Measurements from ENCODE around the gene RASSF8.

The RASSF8 gene

DNA sequence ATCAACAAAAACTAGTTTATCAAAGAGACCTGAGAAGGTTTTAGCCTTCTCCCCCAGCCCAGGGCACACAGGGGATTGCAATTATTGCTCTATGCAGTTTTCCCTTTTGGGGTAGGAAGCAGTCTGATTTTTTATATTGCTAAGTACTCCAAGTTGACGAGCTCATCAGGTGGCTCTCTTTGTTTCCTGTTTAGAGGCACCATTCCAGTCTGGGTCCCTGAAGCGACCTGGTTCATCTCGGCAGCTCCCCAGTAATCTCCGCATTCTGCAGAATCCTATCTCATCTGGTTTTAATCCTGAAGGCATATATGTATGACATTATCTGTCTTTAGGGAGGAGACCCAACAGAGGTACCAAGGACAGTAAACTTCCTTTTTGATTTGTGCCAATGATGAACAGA is 110.0 kb downstream of the RASSF8 start:
- H3K4me3 ChIP-seq (replicated peaks; ENCODE audit: low read depth, low read length) = no peak overlapping the region
- TF ChIP-seq, protein P1, sequence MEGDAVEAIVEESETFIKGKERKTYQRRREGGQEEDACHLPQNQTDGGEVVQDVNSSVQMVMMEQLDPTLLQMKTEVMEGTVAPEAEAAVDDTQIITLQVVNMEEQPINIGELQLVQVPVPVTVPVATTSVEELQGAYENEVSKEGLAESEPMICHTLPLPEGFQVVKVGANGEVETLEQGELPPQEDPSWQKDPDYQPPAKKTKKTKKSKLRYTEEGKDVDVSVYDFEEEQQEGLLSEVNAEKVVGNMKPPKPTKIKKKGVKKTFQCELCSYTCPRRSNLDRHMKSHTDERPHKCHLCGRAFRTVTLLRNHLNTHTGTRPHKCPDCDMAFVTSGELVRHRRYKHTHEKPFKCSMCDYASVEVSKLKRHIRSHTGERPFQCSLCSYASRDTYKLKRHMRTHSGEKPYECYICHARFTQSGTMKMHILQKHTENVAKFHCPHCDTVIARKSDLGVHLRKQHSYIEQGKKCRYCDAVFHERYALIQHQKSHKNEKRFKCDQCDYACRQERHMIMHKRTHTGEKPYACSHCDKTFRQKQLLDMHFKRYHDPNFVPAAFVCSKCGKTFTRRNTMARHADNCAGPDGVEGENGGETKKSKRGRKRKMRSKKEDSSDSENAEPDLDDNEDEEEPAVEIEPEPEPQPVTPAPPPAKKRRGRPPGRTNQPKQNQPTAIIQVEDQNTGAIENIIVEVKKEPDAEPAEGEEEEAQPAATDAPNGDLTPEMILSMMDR (IDR thresholded peaks at IDR 0.05; ENCODE audit: low read depth, low read length, missing control alignments) = no peak
- no peak for DNase-seq (ENCODE audit: extremely low read depth, low read depth)

DNA sequence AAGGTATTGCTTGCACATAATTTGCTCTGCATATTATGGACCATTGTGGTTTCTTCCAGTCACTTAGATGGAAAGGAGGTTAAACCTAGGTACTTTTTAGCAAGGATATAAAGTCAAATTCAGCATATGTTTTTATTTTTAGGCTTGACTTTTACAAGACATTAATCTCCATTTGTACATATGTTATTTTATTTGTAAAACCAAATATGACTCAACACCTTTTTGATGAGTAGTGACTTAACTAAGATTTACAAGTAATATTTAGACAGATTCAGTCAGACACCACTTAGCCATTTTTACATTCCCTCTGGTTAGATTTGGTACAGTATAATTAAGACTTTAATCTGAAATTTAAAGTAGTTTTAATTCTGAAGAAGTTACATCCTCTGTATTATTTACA is 111.3 kb downstream of the RASSF8 start:
- TF ChIP-seq, protein P1 (IDR thresholded peaks at IDR 0.05; ENCODE audit: low read depth, low read length, missing control alignments) = no peak
- H3K4me3 ChIP-seq (replicated peaks; ENCODE audit: low read depth, low read length) = no peak overlapping the region
- DNase-seq (ENCODE audit: extremely low read depth, low read depth) = no peak

DNA sequence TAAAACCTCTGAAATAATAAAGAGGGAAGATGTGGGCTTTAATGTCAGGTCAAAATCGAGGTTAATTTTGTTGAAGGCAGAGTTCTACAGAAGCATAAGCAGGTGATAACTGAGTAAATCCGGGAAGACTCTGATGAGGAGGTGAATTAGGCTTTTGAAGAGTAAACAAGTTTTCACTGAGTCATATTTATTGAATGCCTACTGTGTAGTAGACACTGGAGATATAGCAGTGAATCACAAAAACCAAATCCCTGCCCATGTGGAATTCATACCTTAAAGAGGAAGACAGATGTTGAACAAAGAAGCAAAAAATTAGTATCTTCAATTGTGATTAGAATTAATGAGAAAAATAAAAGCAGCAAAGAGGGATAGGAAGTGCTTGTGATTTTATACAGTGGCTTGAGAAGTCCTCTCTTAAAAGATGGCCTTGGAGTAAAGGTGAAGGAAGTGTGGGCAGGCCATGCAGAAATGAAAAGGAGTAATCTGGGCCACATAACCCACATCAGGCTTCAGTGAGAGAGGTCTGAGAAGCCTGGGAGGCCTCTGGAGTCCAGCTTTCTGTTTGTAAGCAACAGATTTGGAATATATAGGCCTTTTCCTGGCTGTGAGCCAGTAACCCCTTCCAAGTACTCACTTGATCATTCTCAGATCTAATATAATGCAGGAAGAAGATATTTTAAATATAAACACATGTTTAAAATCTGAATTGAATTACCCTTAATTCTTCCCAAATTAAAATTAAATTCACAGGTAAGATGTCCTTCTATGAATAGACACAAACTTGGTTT is 119.6 kb downstream of the RASSF8 start:
- peak; percentile 38 for DNase-seq (ENCODE audit: extremely low read depth, low read depth)
- no peak overlapping the region for H3K4me3 ChIP-seq (replicated peaks; ENCODE audit: low read depth, low read length)
- TF ChIP-seq, protein P1 (IDR thresholded peaks at IDR 0.05; ENCODE audit: low read depth, low read length, missing control alignments) = no peak

DNA sequence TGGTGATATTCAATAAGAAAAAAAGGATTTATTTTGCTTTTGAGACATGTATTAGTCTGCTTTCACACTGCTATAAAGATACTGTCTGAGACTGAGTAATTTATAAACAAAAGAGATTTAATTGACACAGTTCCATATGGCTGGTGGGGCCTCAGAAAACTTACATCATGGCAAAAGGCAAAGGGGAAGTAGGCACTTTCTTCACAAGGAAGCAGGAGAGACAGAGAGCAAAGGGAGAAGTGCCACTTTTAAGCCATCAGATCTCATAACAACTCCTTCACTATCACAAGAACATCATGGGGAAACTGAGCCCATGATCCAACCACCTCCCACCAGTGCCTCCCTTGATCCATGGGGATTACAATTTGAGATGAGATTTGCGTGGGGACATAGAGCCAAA is 122.4 kb downstream of the RASSF8 start:
- DNase-seq (ENCODE audit: extremely low read depth, low read depth) = no peak
- TF ChIP-seq, protein P1 (IDR thresholded peaks at IDR 0.05; ENCODE audit: low read depth, low read length, missing control alignments) = no peak
- no peak overlapping the region for H3K4me3 ChIP-seq (replicated peaks; ENCODE audit: low read depth, low read length)

DNA sequence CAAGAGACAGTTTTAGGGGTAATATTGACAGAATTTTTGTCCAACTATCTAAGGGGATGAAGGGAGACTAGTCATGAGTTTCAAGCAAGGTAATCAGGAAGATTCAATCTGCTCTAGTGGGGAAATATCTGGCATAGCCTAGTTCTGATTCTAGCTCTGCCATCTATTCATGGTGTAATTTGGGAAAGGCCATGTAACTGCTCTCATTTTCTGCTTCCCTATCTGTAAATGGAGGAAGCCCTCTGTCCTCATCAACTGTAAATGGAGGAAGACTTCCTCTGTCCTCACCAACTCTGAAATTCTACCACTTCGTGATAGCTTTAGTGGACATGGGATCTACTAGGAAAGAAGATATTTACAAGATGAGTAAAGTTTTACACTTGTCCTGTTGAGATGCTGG is 128.5 kb downstream of the RASSF8 start:
- H3K4me3 ChIP-seq (replicated peaks; ENCODE audit: low read depth, low read length) = no peak overlapping the region
- no peak for DNase-seq (ENCODE audit: extremely low read depth, low read depth)

DNA sequence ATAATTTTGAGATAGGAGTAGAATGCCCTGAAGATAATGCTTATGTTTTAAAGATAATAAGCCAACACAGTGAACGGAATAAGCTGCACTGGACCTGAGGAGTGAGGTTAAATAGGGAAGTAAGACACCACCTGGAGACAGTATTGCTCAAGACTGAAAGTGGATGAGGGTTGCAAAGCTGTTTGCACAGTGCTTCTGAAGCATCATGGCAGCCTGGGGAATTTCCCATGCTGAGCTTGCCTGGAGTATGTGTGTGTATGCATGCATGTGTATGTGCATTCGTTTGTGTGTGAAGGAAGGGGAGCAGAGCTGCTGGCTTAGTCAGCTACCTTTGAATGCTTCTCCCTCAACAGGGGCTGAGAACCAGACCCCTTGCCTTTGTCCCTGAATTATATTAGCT is 130.5 kb downstream of the RASSF8 start:
- DNase-seq (ENCODE audit: extremely low read depth, low read depth) = no peak
- TF ChIP-seq, protein P1 (IDR thresholded peaks at IDR 0.05; ENCODE audit: low read depth, low read length, missing control alignments) = no peak
- no peak overlapping the region for H3K4me3 ChIP-seq (replicated peaks; ENCODE audit: low read depth, low read length)

More for the DNA sequence above, 128.5 kb downstream of the RASSF8 start:
- TF ChIP-seq, protein P1 (IDR thresholded peaks at IDR 0.05; ENCODE audit: low read depth, low read length, missing control alignments) = no peak

Measured in HFF-Myc (cell line).